Skeletal muscle cell (primary cell): ENCODE data around the gene DNAJA4.

ENCODE experiments used
- DNase-seq: peaks from one replicate; pipeline ENCODE4 v3.0.0-alpha.2; 2010; ENCODE audit warnings: low read depth
- H3K4me3 ChIP-seq: 2 replicates; pipeline ENCODE4 v1.5.1; 2011; ENCODE audit warnings: low read depth, mild to moderate bottlenecking, control low read depth, low read length, moderate library complexity

Gene DNAJA4

GRCh38 chr15:78308422-78309032 lies 44.2 kb downstream of the DNAJA4 start:
- no peak overlapping the region for H3K4me3 ChIP-seq
- DNase-seq = no peak

DNA sequence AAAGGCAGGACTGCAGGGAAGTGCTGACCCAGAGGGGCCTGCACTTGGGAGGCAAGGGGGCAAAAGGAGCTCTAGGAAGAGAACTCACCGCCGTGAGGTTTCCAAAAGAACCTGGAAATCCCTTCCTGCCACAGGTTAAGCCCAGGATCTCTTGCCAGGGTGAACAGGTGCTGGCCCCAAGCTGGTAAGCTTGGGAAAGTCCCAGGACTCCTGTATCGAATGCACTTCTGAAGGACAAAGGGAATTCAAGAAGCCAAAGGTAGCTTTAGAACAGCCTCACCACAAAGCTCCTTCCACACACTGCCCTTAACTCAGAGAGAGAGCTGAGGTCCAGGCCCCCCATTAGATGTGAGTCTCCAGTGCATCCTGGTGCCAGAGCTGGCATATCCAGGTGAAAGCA lies 46.9 kb downstream of the DNAJA4 start:
- no peak for DNase-seq
- no peak overlapping the region for H3K4me3 ChIP-seq

GRCh38 chr15:78312536-78312935 lies 48.2 kb downstream of the DNAJA4 start:
- no peak for DNase-seq

GRCh38 chr15:78312957-78313356 lies 48.6 kb downstream of the DNAJA4 start:
- DNase-seq = no peak
- no peak overlapping the region for H3K4me3 ChIP-seq

More at GRCh38 chr15:78312536-78312935, 48.2 kb downstream of the DNAJA4 start:
- no peak overlapping the region for H3K4me3 ChIP-seq

DNA sequence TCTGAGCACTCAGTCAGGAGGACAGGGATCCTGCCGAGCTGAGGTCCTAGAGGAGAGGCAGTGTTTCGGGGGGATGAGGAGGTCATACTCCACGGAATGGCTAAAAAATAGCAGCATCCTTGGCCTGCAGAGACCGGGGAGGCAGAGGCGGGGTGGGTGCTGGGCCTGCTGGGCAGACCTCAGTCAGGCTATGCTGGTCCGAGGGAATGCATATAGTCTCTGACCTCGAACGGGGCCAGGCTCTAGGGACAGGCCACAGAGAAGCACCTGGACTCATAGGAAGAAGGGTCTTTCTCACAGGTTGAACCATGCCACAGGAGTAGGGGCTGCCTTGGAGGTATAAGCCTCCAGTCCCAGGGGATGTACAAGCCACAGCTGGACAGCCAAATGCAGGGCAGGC lies 49.0 kb downstream of the DNAJA4 start:
- DNase-seq = no peak
- no peak overlapping the region for H3K4me3 ChIP-seq

- DNase-seq = no peak
- no peak overlapping the region for H3K4me3 ChIP-seq
These were observed 49.8 kb downstream of the DNAJA4 start for GRCh38 chr15:78314181-78314581.

DNA sequence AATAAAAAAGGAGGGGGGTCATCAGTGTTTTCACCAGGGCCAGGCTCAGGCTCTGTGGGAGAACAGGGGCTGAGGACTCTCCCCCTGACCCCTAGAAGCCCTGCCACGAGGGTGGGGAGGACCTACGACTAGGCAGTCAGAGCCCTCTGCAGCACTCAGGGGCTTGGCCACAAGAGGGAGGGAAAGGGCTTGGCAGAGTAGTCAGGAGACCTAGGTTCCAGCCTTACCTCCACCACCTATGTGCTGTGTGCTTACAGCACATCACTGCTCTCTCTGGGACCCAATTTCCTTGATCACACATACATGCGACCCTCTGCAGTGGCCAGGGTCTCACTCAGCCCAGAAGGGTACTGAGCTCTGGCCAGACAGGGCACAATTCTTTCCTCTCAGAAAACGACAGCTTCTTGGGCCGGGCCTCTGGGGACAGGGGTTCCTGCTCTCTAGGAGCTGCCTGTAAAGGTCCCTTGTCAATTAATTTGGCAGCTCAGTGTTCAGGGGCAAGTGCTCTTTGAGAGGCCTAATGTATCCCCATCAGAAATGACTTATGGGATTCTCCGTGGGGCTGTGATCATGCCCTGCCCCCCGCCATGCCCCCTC lies 51.4 kb downstream of the DNAJA4 start:
- DNase-seq = no peak
- H3K4me3 ChIP-seq = no peak overlapping the region

DNA sequence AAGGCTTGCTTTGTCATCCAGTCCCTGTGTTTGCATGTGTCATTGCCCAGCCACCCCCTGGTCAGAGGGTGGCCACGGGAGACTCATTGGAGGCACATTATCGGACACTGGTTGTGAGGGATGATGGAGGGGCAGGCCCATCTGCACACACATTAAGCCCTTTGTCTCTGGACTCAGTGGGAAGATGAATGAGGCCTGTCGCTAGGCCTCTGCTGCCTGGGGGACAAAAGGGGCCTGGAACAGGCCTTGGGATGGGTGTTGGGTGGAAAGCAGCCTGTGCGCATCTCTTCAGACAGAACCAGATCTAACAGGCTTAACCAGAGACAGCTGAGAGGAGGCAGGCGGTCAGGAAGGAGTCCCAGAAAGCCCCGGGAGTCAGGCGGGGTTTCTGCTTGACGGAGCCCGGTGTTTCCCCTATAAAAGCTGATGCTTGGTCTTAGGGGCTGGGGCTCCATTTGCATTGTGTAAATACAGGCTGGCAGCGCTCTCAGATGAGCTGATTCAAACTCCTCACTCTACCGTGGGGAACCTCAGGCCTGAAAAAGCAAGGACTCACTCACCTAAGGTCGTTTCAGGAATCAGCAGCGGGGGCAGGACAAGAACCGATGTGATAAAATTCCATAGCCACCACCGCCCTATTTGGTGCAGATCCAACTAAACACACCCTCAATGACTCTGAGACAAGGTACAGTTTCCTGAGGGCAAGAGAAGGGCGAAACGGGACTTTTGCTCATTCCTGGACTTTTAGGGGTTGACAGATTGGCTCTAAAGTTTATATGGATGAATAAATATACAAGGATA lies 52.1 kb downstream of the DNAJA4 start:
- DNase-seq = no peak
- H3K4me3 ChIP-seq = no peak overlapping the region

- DNase-seq = no peak
- H3K4me3 ChIP-seq = no peak overlapping the region
These were observed 52.9 kb downstream of the DNAJA4 start for GRCh38 chr15:78317145-78317836.

DNA sequence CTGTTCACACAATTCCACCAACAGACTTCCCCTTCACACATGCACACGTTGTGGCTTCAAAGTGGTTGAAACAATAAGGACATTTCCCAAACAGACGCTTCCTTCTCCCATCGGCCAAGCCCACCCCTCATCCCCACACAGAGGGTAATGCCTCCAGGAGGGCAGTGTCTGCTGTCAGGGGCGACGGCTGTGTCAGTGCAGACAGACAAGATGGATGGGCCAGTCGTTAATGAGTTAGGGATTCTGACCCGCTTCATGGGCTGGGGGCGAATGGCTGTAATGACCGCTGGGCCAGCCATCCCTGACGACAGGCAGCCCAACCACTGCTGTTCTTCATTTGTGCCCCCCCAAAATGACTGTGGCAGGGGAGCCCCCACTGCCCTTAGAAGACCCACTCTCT lies 55.2 kb downstream of the DNAJA4 start:
- no peak for DNase-seq
- H3K4me3 ChIP-seq = no peak overlapping the region

GRCh38 chr15:78320183-78320582 lies 55.8 kb downstream of the DNAJA4 start:
- no peak for DNase-seq
- H3K4me3 ChIP-seq = no peak overlapping the region

GRCh38 chr15:78321041-78321570 lies 56.7 kb downstream of the DNAJA4 start:
- H3K4me3 ChIP-seq = no peak overlapping the region
- DNase-seq = no peak

DNA sequence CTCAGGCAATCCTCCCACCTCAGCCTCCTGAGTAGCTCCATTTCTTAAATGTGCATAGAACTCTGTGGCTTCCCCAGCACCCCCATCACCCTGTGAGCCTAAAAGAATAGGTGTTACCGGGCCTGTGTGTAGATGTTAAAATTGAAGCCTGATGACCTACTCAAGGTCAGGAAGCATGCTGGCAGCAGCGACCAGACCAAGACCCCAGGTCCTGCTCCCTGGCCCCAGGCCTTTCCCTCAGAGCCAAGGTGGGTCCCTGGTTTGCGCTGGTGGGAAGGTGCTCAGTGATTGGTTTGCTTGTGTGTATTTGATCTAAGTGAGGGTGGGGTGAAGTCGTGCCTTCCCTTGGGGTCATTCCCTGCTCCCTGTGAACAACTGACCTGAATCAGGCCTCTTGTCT lies 57.4 kb downstream of the DNAJA4 start:
- DNase-seq = no peak
- no peak overlapping the region for H3K4me3 ChIP-seq

GRCh38 chr15:78322243-78322642 lies 57.9 kb downstream of the DNAJA4 start:
- no peak overlapping the region for H3K4me3 ChIP-seq
- peak; percentile 24 for DNase-seq

GRCh38 chr15:78322724-78323521 lies 58.6 kb downstream of the DNAJA4 start:
- DNase-seq = no peak

DNA sequence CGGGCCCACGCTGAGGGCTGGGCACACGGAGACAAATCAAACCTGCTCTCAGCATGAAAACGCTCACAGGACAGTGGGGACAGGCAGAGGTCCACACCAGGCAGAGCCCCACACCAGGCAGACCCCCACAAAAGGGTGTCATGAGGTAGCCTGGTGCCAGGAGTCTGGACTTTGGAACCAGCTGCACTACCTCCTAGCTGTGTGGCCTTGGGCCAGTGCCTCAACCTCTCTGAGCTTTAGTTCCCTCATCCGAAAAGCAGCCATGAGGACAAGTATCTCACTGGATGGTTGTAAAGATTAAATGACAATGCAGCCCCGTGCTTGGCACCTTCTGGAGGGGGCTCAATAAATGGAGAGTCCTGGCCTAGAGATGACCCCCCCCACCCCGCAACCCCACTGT lies 59.3 kb downstream of the DNAJA4 start:
- no peak for DNase-seq
- no peak overlapping the region for H3K4me3 ChIP-seq

More at GRCh38 chr15:78322724-78323521, 58.6 kb downstream of the DNAJA4 start:
- H3K4me3 ChIP-seq = no peak overlapping the region

- no peak overlapping the region for H3K4me3 ChIP-seq
- DNase-seq = no peak
These were observed 59.8 kb downstream of the DNAJA4 start for GRCh38 chr15:78324144-78324543.

- no peak for DNase-seq
- H3K4me3 ChIP-seq = no peak overlapping the region
These were observed 60.9 kb downstream of the DNAJA4 start for GRCh38 chr15:78325092-78325843.
